K562 (cell line): ENCODE results near the gene TTC33. TPM values are rescaled to one million over a fixed set of nuclear protein-coding genes. Genes with fewer than 3 reads are reported as not detected.
"Not testable (repeated sequence)": the region's sequence is repeated elsewhere in the genome, so short reads cannot be mapped to it uniquely, and the experiment has no call there.

Source experiments
- ATAC-seq: fragments of 200-7000 bp; cut with Tn5 transposase; 3 replicates; pipeline ENCODE4 v1.9.1; 2020; ENCODE audit warnings: moderate library complexity
- BruUV-seq: library from RNA; stranded (reverse); fragments of 400-500 nt; replicated peaks from 2 replicates; lab custom pipeline; 2021; lab: Mats Ljungman, UMichigan
- CTCF ChIA-PET: fragments of 300-600 bp; formaldehyde crosslinking; extraction: SDS; loops from one replicate; lab custom pipeline; 2021; ENCODE audit warnings: low intra/inter-chr PET ratio; lab: Yijun Ruan, JAX
- POLR2A ChIA-PET: fragments of 300-600, 350-650 bp; sonication (Branson Sonifier 250); formaldehyde crosslinking; extraction: SDS; loops from one replicate; lab custom pipeline; 2021; ENCODE audit warnings: antibody characterized with exemption, inconsistent platforms; lab: Yijun Ruan, JAX
- DNase-seq, 4 experiments: peaks; one replicate each; pipeline versions ENCODE4 v3.0.0 to v3.0.0-alpha.2; 2011 to 2018; ENCODE audit warnings: low spot score in 3 of 4, mixed read lengths in 3 of 4; ENCODE audit errors: extremely low read depth in 1 of 4
- FAIRE-seq: peaks from 2 replicates; lab custom pipeline; 2011; peaks lifted over from hg19 to GRCh38; lab: Jason Lieb, UNC
- H2AFZ ChIP-seq: 2 replicates; pipeline ENCODE4 v1.6.0; 2011; ENCODE audit warnings: low read depth, low read length, control low read depth, inconsistent platforms
- H3K27ac ChIP-seq: fragments of 200-600 bp; 3 replicates; pipeline ENCODE4 v1.8.0; 2011; ENCODE audit warnings: low read depth, mild to moderate bottlenecking, control low read depth, inconsistent platforms, low read length, moderate library complexity, mixed read lengths; ENCODE audit errors: extremely low read depth
- H3K27me3 ChIP-seq, 2 experiments: fragments of 300-600 bp in 1 of 2; 2 replicates in 1 of 2; 3 replicates in 1 of 2; pipeline versions ENCODE4 v1.6.0 to v1.8.0; 2011; ENCODE audit warnings: inconsistent platforms in 2 of 2, low read length in 2 of 2, mild to moderate bottlenecking in 1 of 2, mixed read lengths in 1 of 2, moderate library complexity in 1 of 2; ENCODE audit not compliant: control insufficient read depth in 2 of 2, insufficient read depth in 2 of 2
- H3K36me3 ChIP-seq: fragments of 300-600 bp; 3 replicates; pipeline ENCODE4 v1.8.0; 2011; ENCODE audit warnings: mild to moderate bottlenecking, low read length, inconsistent platforms; ENCODE audit not compliant: control insufficient read depth, insufficient read depth
- H3K4me1 ChIP-seq, 2 experiments: fragments of 200-600 bp in 1 of 2; replicated peaks in 1 of 2; 2 replicates in 1 of 2; 3 replicates in 1 of 2; pipeline versions ENCODE4 v1.5.1 to v1.8.0; 2011; ENCODE audit warnings: inconsistent platforms in 2 of 2, low read length in 2 of 2, mild to moderate bottlenecking in 1 of 2, mixed read lengths in 1 of 2, moderate library complexity in 1 of 2; ENCODE audit not compliant: control insufficient read depth in 2 of 2, insufficient read depth in 2 of 2
- H3K4me2 ChIP-seq: 2 replicates; pipeline ENCODE4 v1.6.1; 2011; ENCODE audit warnings: low read length, control low read depth, inconsistent platforms, mixed read lengths; ENCODE audit not compliant: insufficient read depth
- H3K4me3 ChIP-seq: fragments of 200-600 bp; sonication (generic), shearing (Covaris generic); 2 replicates; pipeline ENCODE4 v1.5.1; 2016; ENCODE audit warnings: control low read depth, inconsistent platforms
- H3K79me2 ChIP-seq: fragments of 200-600 bp; 3 replicates; pipeline ENCODE4 v1.8.0; 2011; ENCODE audit warnings: low read length, inconsistent platforms; ENCODE audit not compliant: control insufficient read depth, insufficient read depth
- H3K9ac ChIP-seq, 2 experiments: 2 replicates each; pipeline versions ENCODE4 v1.6.0 to v1.6.1; 2011; ENCODE audit warnings: low read depth in 2 of 2, low read length in 2 of 2, control low read depth in 1 of 2, inconsistent platforms in 1 of 2, mild to moderate bottlenecking in 1 of 2, mixed read lengths in 1 of 2; ENCODE audit not compliant: insufficient read depth in 1 of 2
- H3K9me1 ChIP-seq: one replicate; pipeline ENCODE4 v1.6.0; 2011; ENCODE audit warnings: inconsistent platforms, mild to moderate bottlenecking, low read length, moderate library complexity; ENCODE audit not compliant: control insufficient read depth, insufficient read depth
- H3K9me3 ChIP-seq: replicated peaks from 2 replicates; pipeline ENCODE4 v1.5.1; 2011; ENCODE audit warnings: low read depth, low read length, inconsistent platforms; ENCODE audit not compliant: control insufficient read depth, insufficient read depth
- H4K20me1 ChIP-seq: replicated peaks from 2 replicates; pipeline ENCODE4 v1.6.1; 2011; ENCODE audit warnings: low read length, inconsistent platforms, mixed read lengths; ENCODE audit not compliant: control insufficient read depth, insufficient read depth
- AFF4 ChIP-seq: sonication (generic); formaldehyde crosslinking; IDR thresholded peaks from 2 replicates; pipeline ENCODE4 v1.8.0; 2023; ENCODE audit warnings: mild to moderate bottlenecking, missing genetic modification reagents
- ARID4B ChIP-seq: sonication (generic); formaldehyde crosslinking; IDR thresholded peaks from 2 replicates; pipeline ENCODE4 v1.8.0; 2022; ENCODE audit warnings: mild to moderate bottlenecking, missing genetic modification reagents
- BRF1 ChIP-seq: IDR thresholded peaks from 3 replicates; pipeline ENCODE4 v1.6.1; 2011; ENCODE audit warnings: borderline replicate concordance, mild to moderate bottlenecking; ENCODE audit not compliant: insufficient read length; ENCODE audit errors: extremely low read depth
- TEAD4 ChIP-seq, 2 experiments: sonication (generic) in 1 of 2; formaldehyde crosslinking in 1 of 2; IDR thresholded peaks; 2 replicates each; pipeline versions ENCODE4 v1.6.1 to v1.8.0; 2012 to 2022; ENCODE audit warnings: borderline replicate concordance in 1 of 2, inconsistent platforms in 1 of 2, low read length in 1 of 2, mild to moderate bottlenecking in 1 of 2, missing genetic modification reagents in 1 of 2
- ZFX ChIP-seq: sonication (generic); formaldehyde crosslinking; IDR thresholded peaks from 2 replicates; pipeline ENCODE4 v1.8.0; 2022; ENCODE audit warnings: mild to moderate bottlenecking, missing genetic modification reagents, moderate library complexity
- WGBS: fragments of 100-300 bp; shearing (Covaris generic); methylation state at CpG from one replicate; pipeline ENCODE4 v1.1.6; 2016; ENCODE audit warnings: low coverage, mixed read lengths; ENCODE audit not compliant: insufficient coverage; ENCODE audit errors: missing lambda C conversion rate; 5-methylcytosine and 5-hydroxymethylcytosine counted together
- in situ Hi-C: fragments of 300-500 bp; cut with MboI; formaldehyde crosslinking; loops from 4 replicates; pipeline ENCODE4 v1.15.0; 2018; ENCODE audit warnings: inconsistent platforms, mixed read lengths
- intact Hi-C: fragments of 100-400 bp; cut with micrococcal nuclease; formaldehyde crosslinking; loops from 2 replicates; pipeline ENCODE4 v1.14.2; 2022
- polyA plus RNA-seq, 8 experiments: library from polyadenylated mRNA; depleted of rRNA in 4 of 8; stranded (reverse) in 5 of 8; unstranded in 3 of 8; fragments of >200 nt; fragmentation: Nextera tagmentation in 2 of 8; fragmentation: Illumina TruSeq in 1 of 8; extraction: Ambion mirVana in 2 of 8; extraction: Trizol in 1 of 8; gene quantifications; 2 replicates each; pipeline versions ENCODE4 v1.2.1 to v1.2.3, GENCODE V29; 2011 to 2014; ENCODE audit warnings: inconsistent platforms in 1 of 8, missing spikeins in 1 of 8
- total RNA-seq, 7 experiments: library from RNA; depleted of rRNA in 6 of 7; stranded (reverse); fragments of >200 nt in 6 of 7; fragmentation: Illumina TruSeq in 2 of 7; extraction: Trizol in 2 of 7; gene quantifications; 2 replicates each; pipeline versions ENCODE4 v1.2.1 to v1.2.3, GENCODE V29; 2011 to 2021; ENCODE audit warnings: low replicate concordance in 1 of 7

The TTC33 gene
- total and polyA plus RNA-seq, 9 of the 15 experiments (the other 6 are each of a cell fraction or from before 2014, with no cell fraction given) = 11.5 to 24.9 (median 21.1) TPM

GRCh38 chr5:40639531-40639930, 116.2 kb downstream of the TTC33 start:
- H3K4me1 ChIP-seq, POLR2A ChIA-PET, H3K79me2 ChIP-seq, H4K20me1 ChIP-seq, H3K36me3 ChIP-seq, in situ Hi-C loops, H3K4me2 ChIP-seq, H3K27ac ChIP-seq, H3K9me3 ChIP-seq, DNase-seq, H3K9ac ChIP-seq, H3K27me3 ChIP-seq, ATAC-seq, intact Hi-C loops, H3K4me3 ChIP-seq, CTCF ChIA-PET, BruUV-seq, FAIRE-seq, H3K9me1 ChIP-seq, H2AFZ ChIP-seq: not testable (repeated sequence)
- 0% methylated on average over 1 of the region's 1 CpG for WGBS

- no peaks in the 10 kb centered on the region for H3K4me1 ChIP-seq
- no peak overlapping the region for H2AFZ ChIP-seq
- in situ Hi-C loops (no loop called here), intact Hi-C loops (no loop called here)
- no peaks in the 10 kb centered on the region for H3K79me2 ChIP-seq
- FAIRE-seq (no peak), DNase-seq (no peak), ATAC-seq (no peak)
- H3K36me3 ChIP-seq = no peaks in the 10 kb centered on the region
- no peak overlapping the region for H3K4me2 ChIP-seq
- H3K9ac ChIP-seq = no peak overlapping the region
- 2% methylated on average over 7 of the region's 7 CpGs for WGBS
- no peaks in the 10 kb centered on the region for H3K27me3 ChIP-seq
- H3K9me1 ChIP-seq = no peaks in the 10 kb centered on the region
- H3K9me3 ChIP-seq = no peaks in the 10 kb centered on the region
- ChIA-PET CTCF (no interaction called here), POLR2A (interaction anchor here (0.6 kb wide), 1 partner anchor 17 kb away, joined by 3 read pairs; no protein-coding TSS in a partner anchor)
- no peak overlapping the region for H3K27ac ChIP-seq
- no peaks in the 10 kb centered on the region for H4K20me1 ChIP-seq
- no peak overlapping the region for H3K4me3 ChIP-seq
- BruUV-seq = no TSS peak
- TF ChIP-seq TEAD4 (IDR thresholded peaks at IDR 0.05; ENCODE audit: low read length) (no peak), TEAD4 (CRISPR knock-in tag; IDR thresholded peaks at IDR 0.05; ENCODE audit: borderline replicate concordance) (no peak), ARID4B (no peak), AFF4 (no peak), BRF1 (no peak), ZFX (CRISPR knock-in tag) (no peak)
These were observed 121.2 kb downstream of the TTC33 start for GRCh38 chr5:40634593-40634992.
